CD4-positive, alpha-beta T cell treated with Interleukin-12 subunit alpha and Interleukin-12 subunit beta, for 1 hour (primary cell): ENCODE measurements around the gene LRP1B.

Experiments
- DNase-seq: peaks from one replicate; pipeline ENCODE4 v3.0.0-alpha.2; 2020

LRP1B gene

DNA sequence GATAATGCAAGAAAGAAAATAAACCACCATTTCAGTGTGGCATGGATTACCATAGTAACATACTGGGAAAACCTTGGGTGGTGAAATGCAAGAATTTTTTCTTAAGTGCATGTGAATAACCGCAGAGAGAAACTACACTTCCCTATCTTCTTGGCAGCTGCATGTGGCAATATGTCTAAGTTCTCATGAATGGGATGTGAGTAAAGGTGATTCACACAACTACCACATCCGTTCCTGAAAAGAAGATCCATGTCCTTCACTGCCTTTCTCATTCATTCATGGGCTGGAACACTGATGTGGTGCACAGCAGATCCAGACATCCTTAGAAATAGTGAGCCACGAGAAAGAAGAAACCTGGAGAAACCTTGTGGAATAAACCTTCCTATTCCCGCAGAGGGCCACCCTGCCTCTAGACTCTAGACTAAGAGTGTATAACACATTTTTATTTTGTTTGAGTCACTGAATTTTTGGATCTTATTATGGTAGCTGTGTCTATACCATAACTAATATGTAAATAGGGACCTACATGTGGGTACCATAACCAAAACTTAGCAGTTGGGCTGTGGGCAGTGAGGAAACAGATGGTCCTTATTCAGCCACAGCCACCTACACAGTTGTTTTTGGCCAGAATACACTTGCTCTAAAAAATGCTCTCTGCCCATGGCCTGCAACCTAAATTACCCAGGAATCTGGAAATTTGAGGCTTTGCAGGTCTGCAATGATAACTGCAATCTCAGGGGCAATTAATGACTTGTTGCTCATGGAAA, 573.3 kb downstream of the LRP1B start:
- no peak for DNase-seq

DNA sequence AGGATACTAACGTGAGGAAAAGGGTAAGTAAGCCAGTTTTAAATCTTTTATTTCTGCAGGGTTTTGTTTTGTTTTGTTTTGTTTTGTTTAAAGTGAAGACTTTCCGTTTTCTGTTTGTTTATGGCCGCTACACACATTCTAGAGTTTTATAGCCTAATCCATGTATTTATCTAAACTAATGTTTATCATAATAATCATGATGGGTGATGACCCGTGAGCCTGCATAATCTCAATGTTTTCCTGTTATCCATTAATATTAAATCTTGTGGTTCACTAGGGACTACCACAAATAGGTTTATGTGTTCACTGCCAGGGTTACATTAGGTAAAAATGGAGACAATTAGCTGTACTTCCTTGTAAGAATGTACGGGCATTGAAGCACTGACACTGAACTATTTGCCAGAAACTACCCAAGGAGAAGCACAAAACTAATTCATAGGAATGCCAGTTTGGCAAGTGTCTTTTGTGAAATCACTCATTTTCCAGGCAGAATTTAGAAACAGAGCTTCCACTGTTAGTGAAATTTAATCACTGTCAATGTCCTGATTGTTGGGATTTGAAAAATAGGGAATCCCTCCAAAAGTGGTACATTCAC, 574.8 kb downstream of the LRP1B start:
- no peak for DNase-seq

DNA sequence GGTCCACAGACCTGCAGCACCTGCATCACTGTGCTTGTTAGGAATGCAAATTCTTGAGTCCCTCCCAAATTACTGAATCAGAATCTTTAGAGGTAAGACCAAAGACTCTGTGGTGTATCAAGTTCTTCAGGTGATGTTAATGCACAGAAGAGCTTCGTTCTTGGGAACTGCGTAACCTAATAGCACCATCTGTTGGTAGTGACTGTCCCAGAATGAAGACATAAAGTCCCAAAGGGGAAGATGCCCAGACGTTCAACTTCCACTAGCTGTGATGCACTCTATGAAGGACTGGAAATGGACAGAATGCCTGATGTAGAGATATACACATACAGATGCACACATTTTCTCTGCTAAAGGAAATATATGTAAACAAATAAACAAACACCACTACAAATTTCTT, 576.0 kb downstream of the LRP1B start:
- no peak for DNase-seq

DNA sequence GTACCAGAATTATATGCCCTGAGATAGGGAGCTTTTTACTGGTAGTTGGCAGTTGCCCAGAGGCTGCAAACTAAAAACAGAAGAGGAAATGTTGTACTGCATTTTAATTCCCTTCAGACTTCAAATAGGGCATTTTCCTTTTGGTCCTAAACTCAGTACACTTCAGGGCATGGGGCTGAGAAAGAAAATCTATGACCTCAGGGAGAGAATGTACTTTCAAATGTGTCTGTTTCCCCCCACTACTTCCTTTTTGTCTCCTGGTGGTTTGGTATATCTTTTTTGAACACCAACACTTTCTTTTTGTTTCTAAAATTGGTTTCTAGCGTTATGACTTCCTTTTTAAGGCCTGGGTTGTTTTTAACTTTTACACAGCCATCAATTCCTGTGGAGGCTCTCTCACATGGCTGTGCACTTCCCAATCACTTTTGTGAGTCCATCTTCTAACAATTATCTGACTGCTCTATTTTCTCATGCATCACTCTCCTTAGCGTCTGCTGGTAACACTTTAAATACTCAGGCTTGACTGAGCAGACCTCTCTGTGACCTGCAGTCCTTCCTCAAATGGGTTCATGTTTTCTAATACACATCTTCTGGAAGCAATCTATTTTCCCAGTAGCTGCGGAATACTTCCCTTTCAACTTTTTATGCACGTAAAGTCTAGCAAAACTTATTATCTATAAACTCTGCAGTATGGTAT, 596.0 kb downstream of the LRP1B start:
- no peak for DNase-seq

DNA sequence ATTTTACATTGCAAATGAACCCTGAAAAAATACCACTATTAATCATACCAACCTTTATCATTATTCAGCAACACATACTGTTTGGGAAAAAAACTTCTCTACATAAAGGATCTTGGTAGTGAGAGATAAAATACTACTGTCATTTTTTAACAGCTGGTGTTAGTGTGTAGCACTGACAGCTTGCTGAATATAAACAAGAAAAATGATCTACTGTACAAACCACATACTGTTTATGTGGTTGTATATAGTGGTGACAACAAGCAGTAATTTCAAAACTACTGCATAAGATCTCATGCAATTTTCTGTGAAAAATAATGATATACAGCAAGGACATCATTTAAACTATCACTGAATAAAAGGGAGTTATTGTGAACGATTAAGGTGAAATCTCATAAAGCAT, 601.2 kb downstream of the LRP1B start:
- DNase-seq: no peak

DNA sequence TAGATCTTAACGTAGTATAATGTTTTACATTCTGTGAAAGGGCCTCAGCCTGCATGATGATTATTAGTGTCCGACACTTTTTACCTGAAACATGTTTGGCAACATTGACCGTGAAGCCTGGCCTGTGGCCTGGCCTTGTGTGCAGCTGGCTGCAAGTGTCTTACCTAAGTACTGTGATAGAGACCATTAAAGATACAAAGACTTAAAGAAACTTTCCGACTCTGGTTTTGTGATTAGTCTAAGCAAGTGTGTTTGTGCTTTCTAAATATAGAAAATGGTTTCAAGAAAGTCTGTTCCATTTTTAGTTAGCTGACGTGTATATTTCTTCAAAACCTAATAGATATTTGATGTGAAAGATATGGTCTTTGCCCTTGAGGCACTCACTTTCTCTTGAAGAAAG, 601.8 kb downstream of the LRP1B start:
- no peak for DNase-seq

DNA sequence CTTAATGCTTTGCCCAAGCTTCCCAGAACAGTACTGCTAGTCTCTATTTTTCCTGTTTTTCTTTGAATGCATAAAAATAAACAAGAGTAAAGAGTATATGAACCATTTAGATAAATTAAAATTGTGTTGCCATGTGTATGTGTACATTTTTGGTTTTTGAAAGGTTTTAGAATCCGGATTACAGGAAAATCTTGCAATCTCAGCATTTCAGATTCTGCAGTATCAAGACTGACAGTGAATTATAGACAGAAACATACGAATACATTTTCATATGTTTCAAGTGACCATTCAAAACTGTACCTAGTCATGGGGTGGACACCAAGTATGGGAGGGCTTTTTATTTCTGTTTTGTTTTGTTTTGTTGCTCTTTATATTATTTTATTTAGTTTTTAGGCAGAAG, 604.1 kb downstream of the LRP1B start:
- DNase-seq: no peak

DNA sequence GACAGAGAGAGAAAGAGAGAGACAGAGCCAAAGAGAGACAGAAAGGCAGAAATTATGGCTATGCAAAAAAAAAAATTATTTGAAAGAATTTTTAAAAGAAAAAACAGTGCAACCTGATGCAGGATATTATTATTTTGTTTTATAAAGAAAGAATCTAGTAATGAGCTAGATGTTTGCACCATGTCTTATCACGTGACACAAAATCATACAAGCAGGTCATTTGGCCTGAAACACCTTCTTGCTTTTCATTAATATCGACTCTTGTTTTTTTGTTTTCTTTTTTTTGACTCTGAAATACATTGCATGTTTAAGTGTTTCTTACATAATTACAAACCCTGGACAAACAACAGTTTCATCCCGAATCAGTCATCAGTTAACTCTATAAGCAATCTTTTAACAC, 606.0 kb downstream of the LRP1B start:
- no peak for DNase-seq

DNA sequence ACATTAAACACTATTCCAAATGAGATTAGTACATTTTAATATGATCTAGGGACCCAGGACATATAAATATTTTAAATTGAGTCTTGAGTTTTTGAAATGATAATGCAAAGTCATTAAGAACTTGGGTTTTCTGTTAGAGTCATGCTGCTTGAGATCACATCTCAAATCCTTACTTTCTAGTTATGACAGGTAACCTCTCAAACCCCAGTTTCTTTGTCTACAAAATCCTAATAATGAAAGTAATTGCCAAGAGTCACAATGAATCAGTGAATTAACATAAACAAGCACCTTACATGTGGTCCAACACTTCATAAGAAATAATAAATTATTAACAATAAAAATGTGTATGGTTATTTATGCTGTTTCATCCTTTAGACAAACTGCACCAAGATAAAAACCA, 607.6 kb downstream of the LRP1B start:
- DNase-seq: no peak

DNA sequence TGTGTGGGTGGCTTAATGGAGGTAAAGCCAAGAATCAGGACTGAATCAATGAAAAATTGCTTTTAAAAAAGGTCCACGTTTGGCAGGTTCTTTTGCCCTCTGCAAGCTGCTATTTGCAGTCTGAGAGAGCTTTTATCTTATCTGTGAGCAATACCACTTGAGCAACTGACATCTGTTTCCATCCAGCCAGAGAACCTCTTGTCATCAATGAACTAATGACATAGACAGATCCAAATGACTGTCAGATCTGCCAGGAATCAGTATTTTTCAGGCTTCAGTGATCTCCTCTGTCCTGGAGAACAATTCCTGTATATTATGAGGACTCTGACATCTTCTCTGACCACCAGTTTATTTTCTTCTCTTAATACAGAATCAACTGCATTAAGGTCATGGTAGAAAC, 608.1 kb downstream of the LRP1B start:
- DNase-seq: no peak

DNA sequence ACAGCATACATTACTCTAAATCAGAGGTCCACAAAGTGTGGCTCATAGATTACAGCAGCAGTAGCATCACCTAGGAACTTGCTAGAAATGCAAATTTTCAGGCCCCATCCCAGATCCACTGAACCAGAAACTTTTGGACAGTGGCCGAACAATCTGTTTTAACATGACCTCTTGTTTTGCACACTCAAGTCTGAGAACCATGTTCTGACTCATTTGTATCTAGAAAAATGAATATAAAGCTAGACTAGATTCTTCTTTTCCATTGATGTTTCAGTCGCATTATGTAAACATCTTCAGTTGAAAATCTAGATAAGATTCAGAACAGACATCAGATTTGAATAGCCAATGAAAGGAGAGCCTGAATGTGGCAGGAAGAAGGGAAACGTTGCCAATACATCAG, 608.8 kb downstream of the LRP1B start:
- DNase-seq: no peak

DNA sequence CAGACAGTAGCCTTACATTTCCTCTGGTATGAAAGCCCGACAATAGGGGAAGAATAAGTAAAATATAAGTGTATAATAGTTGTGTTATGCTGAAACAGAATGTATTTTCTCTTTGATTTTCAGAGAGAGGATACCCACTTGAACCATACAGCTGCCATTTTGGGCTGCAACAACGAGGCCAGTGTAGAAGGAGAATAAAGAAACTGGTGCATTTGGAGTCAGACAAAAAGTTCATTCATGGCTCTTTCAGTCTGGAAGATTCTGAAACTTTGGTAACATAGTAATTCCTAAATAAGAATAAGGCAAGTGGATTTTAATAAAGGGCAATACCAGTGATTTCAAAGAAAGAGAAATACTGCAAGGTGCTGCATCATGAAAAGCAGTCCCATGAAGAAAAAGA, 610.9 kb downstream of the LRP1B start:
- DNase-seq: no peak

DNA sequence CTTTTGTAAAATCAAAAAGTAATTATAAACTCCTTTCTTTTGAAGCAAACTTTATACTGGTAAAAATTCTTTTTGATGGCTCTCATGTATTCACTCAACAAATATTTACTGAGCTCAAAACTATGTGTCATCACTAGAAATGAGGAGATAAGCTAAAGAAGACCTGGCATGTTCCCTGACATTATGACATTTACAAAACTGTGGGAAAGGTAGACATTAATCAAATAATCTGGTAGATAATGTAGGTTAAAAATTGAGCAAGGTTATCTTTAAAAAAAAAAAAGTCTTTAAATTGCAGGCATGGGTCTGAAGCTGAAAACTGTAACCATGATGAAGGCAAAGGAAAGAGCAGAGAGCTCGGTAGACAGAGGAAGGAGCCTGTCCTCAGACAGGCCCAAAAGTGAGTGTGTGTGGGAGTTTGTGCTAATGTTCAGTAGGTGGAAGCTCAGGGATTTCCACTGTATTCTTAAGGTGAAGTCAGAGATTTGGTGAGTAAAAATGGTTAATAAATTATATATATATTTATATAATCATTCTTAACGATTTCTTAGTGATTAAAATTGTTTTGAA, 612.9 kb downstream of the LRP1B start:
- no peak for DNase-seq

DNA sequence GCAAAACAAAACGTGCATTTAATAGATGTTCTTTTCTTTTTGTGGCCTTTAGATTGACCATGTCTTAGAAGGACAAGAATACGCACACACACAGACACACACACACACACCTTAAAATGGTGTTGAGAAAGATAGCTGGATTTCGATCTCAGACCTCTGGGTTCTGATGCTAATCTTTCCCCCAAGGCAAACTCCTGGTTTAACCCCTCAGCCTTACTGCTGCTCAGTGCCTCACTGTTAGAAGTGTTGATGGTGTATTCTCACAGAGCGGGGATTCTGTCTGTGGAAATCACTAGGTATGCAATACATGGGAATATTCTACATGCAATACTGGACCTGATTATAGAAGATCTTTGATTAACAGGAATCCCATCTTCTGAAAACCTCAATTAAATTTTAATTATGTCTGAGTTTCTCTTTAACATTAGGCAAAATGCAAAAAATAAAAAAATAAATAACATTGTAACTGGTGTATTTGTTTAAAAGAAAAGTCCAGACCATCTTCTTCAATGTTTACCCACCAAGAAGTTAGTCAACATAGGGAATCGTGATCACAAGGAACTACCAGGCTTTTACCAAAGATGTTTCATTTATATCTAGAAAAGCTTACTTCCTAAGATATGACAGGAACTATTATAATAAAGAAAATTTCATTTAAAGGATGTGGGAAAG, 613.5 kb downstream of the LRP1B start:
- DNase-seq: no peak

DNA sequence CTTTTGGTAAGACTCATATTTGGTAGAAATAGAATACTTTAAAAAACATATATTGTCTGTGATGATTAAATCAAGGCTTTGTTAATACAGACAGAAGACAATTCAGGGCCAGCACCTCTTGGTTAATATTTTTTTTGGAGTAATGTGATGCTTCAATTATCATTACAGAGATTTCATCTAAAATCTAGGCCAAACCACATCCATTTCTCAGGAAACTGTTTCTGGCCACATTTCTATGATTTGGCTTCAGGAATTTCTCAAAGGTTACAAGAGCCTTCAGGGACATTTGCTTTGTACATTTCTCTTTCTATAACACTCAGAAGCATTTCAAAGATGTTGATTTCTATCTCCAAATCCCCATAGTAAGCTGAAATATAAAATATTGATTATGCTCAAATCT, 614.9 kb downstream of the LRP1B start:
- no peak for DNase-seq

DNA sequence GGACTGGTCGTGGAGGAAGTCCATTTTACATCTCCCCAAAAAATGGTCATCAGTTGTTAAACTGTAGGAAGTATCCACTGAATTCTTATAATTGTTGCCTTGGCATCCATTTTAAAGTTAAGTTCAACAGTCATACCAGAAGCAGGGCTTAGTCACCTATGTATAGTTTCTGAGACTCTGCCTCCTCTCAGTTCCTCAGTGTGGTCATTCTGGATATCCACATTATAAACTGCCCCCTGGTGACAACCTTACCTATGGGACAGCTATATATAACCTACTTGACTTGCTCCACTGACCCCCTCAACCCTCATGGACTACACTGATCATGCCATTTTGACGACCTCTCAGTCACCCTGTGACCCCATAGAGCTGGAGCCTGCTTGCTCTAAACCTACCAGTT, 617.0 kb downstream of the LRP1B start:
- DNase-seq: no peak

DNA sequence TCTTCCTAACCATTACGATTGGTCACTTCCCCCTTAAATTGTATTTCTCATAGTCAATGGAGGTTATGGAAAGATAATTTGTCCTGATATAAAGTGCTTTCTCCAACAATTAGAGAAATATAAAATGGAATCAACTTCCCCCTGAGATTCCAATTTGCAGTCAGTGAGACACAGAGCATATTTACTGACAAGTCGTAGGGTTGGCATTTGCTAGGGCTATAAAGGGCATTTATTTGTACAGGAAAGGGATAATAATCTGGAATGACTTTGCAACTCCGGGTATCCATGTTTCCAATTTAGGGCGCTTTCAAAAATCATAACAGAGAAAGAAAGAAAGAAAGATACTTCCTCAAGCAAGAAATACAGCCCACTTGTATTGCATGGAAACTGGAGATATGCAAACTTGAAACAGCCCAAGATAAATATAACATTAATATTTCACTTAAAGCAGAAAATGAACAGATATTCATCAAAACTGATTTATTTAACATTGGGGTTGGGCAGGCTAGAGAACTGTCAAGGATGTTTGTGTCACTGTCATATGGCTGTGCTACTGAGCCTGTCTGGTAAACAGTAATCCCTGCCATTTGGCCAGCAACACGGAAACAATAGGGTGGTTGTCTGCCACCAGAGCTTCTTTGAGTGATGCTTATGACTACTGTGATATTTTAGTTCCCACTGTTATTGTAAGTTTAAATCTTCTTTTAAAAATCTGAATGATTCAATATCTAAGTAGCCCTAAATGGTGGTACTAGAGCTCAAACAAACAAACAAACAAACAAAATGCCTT, 621.8 kb downstream of the LRP1B start:
- no peak for DNase-seq

DNA sequence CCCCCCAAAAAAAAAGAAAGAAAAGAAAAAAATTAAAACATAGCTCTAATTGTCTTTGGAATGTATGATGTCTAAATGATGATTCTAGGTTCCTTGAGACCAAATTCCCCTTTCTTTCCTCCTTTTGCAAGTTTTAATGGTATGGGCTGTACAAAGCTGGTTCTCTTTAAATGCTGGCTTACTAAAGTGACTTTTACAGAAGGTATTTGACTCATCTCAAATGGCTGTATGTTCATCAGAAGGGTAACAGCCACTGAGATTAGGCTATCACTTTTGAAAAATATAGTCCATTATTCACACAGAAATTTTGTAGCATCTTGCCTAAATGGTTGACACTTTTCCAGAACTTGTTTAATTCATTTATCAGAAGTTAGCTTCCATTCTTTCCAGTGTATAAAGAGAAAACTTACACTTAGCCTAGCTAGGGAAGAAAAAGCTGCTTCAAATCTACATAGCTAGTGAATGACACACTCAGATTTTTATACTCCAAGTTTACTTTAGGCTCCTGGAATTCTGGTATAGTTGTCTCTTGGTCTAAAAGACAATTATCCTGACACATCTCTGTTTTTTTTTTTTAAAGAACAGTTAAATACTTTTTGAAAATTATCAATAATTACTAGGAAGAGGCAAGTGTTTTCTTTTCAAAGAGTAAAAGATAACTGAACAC, 622.6 kb downstream of the LRP1B start:
- DNase-seq: no peak

DNA sequence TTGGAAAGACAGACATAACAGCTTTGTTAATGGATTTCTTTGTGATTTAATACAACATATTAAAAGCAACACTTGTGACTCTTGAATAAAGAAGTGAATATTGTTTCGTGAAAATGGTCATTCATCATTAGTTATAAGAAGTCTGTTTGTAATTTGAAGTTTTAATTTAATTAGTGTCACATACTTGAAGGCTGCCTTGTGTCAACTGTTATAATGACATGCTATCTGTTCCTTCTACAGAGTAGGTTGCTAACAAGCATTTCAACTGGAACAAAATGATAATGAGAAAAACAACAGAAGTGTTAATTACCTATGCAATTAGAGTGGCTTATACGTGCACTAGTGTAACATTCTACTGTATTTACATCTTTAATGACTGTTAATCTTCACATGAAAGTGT, 624.7 kb downstream of the LRP1B start:
- DNase-seq: no peak

DNA sequence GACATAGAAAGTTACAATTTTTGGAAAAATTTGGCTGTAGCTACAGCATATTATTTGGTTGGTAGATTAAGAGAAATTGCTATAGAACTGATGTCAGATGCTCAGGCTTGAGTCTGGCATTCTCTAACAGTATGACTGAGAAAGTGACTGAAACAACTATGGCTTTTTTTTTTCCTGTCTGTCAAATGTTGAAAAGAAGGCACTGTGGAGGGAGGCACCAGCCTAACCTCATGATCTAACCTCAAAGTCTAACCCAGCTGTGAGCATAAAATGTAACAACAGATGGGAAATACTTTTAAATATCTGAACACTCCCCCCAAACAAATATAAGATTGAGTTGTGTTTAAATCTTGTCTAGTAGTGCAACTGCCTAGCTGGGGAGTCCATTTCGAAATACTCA, 629.1 kb downstream of the LRP1B start:
- no peak for DNase-seq

DNA sequence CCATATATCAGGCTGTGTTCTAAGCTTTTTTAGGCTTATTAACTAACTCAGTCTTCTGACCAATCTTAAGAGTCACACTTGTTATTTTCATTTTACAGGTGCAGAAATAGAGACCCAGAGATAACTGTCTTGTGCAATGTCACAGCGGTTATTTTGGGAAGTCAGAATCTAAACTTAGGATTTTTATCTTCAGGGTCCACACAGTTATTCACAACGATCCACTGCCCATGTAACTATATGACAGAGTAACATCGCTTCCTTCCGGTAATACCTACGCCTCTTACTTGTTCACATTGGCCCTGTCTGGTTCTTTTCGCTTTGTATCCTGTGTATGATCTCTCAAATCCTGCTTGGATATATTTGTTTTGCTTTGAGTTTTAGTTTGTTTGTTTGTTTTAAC, 631.7 kb downstream of the LRP1B start:
- DNase-seq: no peak

DNA sequence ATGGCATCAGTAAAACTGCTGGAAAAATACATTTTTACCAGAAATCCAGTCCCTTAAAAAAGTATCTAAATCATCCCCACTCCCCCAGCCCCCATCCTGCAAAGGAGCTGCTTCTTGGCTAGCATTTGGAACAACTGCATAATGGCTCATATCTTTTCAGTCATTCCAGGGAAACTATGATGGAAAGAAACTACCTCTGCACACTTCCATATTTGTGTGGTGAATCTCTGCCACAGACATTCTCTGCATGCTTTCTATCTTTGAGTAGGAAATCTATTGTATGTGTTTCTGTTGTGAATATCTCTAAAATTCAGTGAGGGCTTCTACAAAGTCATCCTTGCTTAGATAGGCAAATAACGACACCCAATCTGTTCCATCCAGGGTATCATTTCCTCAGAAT, 632.3 kb downstream of the LRP1B start:
- no peak for DNase-seq
